Keratinocyte (primary cell): ENCODE results near the gene TWF2. TPM values are rescaled to one million over a fixed set of nuclear protein-coding genes. Genes with fewer than 3 reads are reported as not detected.
"Not testable (repeated sequence)": the region's sequence is repeated elsewhere in the genome, so short reads cannot be mapped to it uniquely, and the experiment has no call there.

Source experiments
- DNase-seq: peaks from one replicate; pipeline ENCODE4 v3.0.0-alpha.2; 2011; ENCODE audit warnings: low read depth, missing footprints, low spot score
- FAIRE-seq: peaks from 2 replicates; lab custom pipeline; 2011; peaks lifted over from hg19 to GRCh38; lab: Jason Lieb, UNC
- H2AFZ ChIP-seq: 2 replicates; pipeline ENCODE4 v1.6.0; 2012; ENCODE audit warnings: low read length, control low read depth, inconsistent platforms; ENCODE audit not compliant: control insufficient read depth
- H3K27ac ChIP-seq: 2 replicates; pipeline ENCODE4 v1.5.1; 2011; ENCODE audit warnings: low read length; ENCODE audit not compliant: control insufficient read depth, insufficient read depth
- H3K27me3 ChIP-seq: 3 replicates; pipeline ENCODE4 v1.6.0; 2011; ENCODE audit warnings: low read length; ENCODE audit not compliant: control insufficient read depth, insufficient read depth; ENCODE audit errors: extremely low read depth
- H3K36me3 ChIP-seq, 2 experiments: 2 replicates in 1 of 2; 3 replicates in 1 of 2; pipeline ENCODE4 v1.5.1; 2011; ENCODE audit warnings: low read length in 2 of 2, mild to moderate bottlenecking in 1 of 2; ENCODE audit not compliant: control insufficient read depth in 2 of 2, insufficient read depth in 2 of 2; ENCODE audit errors: extremely low read depth in 1 of 2
- H3K4me1 ChIP-seq: 3 replicates; pipeline ENCODE4 v1.5.1; 2011; ENCODE audit warnings: low read length; ENCODE audit not compliant: control insufficient read depth, insufficient read depth; ENCODE audit errors: extremely low read depth
- H3K4me2 ChIP-seq: 3 replicates; pipeline ENCODE4 v1.6.0; 2011; ENCODE audit warnings: low read depth, low read length; ENCODE audit not compliant: control insufficient read depth, insufficient read depth; ENCODE audit errors: extremely low read depth
- H3K4me3 ChIP-seq, 3 experiments: fragments of 200-600 bp in 1 of 3; sonication (generic) in 1 of 3; 2 replicates in 2 of 3; 3 replicates in 1 of 3; pipeline ENCODE4 v1.5.1; 2011 to 2016; ENCODE audit warnings: low read length in 3 of 3, mild to moderate bottlenecking in 3 of 3, control low read depth in 2 of 3, inconsistent platforms in 1 of 3, low read depth in 1 of 3, mixed read lengths in 1 of 3, mixed run types in 1 of 3, moderate library complexity in 1 of 3; ENCODE audit not compliant: control insufficient read depth in 2 of 3, insufficient read depth in 2 of 3; ENCODE audit errors: extremely low read depth in 1 of 3
- H3K79me2 ChIP-seq: 2 replicates; pipeline ENCODE4 v1.6.0; 2012; ENCODE audit warnings: low read length; ENCODE audit not compliant: control insufficient read depth, insufficient read depth
- H3K9ac ChIP-seq: 3 replicates; pipeline ENCODE4 v1.6.0; 2011; ENCODE audit warnings: low read length; ENCODE audit not compliant: control insufficient read depth, insufficient read depth; ENCODE audit errors: extremely low read depth
- H3K9me1 ChIP-seq: 3 replicates; pipeline ENCODE4 v1.6.0; 2011; ENCODE audit warnings: low read length; ENCODE audit not compliant: control insufficient read depth, insufficient read depth; ENCODE audit errors: extremely low read depth
- H3K9me3 ChIP-seq: 2 replicates; pipeline ENCODE4 v1.5.1; 2012; ENCODE audit warnings: low read depth, low read length; ENCODE audit not compliant: control insufficient read depth
- H4K20me1 ChIP-seq: 3 replicates; pipeline ENCODE4 v1.6.0; 2011; ENCODE audit warnings: low read length; ENCODE audit not compliant: control insufficient read depth, insufficient read depth; ENCODE audit errors: extremely low read depth
- CTCF ChIP-seq, 3 experiments: IDR thresholded peaks in 1 of 3; conservative IDR thresholded peaks in 1 of 3; optimal IDR thresholded peaks in 1 of 3; 2 replicates in 2 of 3; 3 replicates in 1 of 3; pipeline versions ENCODE3 to v1.5.1; 2011; ENCODE audit warnings: low read length in 3 of 3, mild to moderate bottlenecking in 3 of 3, moderate library complexity in 2 of 3, control low read depth in 1 of 3, inconsistent platforms in 1 of 3; ENCODE audit not compliant: insufficient read depth in 2 of 3; ENCODE audit errors: extremely low read depth in 1 of 3
- EZH2 ChIP-seq: IDR thresholded peaks from one replicate; pipeline ENCODE4 v1.6.1; 2012; ENCODE audit warnings: inconsistent platforms, mild to moderate bottlenecking, low read length, moderate library complexity
- dilution Hi-C: fragments of 300-500 bp; cut with MboI; formaldehyde crosslinking; loops from one replicate; pipeline ENCODE4 v1.7.0; 2020; ENCODE audit warnings: low sequenced_read_pairs; ENCODE audit not compliant: extremely low pct_ligation_motif_present
- polyA plus RNA-seq, 5 experiments: library from polyadenylated mRNA; depleted of rRNA in 3 of 5; stranded (reverse) in 3 of 5; stranded (forward) in 1 of 5; unstranded in 1 of 5; fragments of >200 nt; gene quantifications; 1 replicate in 1 of 5; 2 replicates in 3 of 5; 3 replicates in 1 of 5; pipeline versions ENCODE4 v1.2.1 to v1.2.3, GENCODE V29; 2011 to 2012; ENCODE audit warnings: missing spikeins in 2 of 5, low read depth in 1 of 5, low replicate concordance in 1 of 5

Gene TWF2
- polyA plus RNA-seq, 1 donor (not counting 4 experiments of a cell fraction or from before 2014, with no cell fraction given) = 70.4 TPM

- no peak overlapping the region for H3K9ac ChIP-seq
- H3K27ac ChIP-seq = no peak overlapping the region
- peaks cover 93% of the 10 kb centered on the region for H3K79me2 ChIP-seq
- H3K4me3 ChIP-seq = no peak overlapping the region
- no peaks in the 10 kb centered on the region for H3K27me3 ChIP-seq
- FAIRE-seq (no peak), DNase-seq (no peak)
- no peaks in the 10 kb centered on the region for H3K9me3 ChIP-seq
- no peaks in the 10 kb centered on the region for H3K9me1 ChIP-seq
- no peak overlapping the region for H3K4me2 ChIP-seq
- peaks cover 10% of the 10 kb centered on the region for H4K20me1 ChIP-seq
- H2AFZ ChIP-seq = no peak overlapping the region
- TF ChIP-seq CTCF (optimal IDR thresholded peaks at IDR 0.05 in 1 of 3, IDR thresholded peaks at IDR 0.05 in 1 of 3, conservative IDR thresholded peaks at IDR 0.05 in 1 of 3; ENCODE audit: extremely low read depth in 1 of 3, insufficient read depth in 2 of 3, low read length in 3 of 3) (no peak), EZH2 (no peak)
- dilution Hi-C loops = no loop called here
- H3K36me3 ChIP-seq = peaks cover 6 to 19% of the 10 kb centered on the region in 2 experiments
- peaks cover 14% of the 10 kb centered on the region for H3K4me1 ChIP-seq
Observed at GRCh38 chr3:52272831-52273230, 33.9 kb upstream of the TWF2 start.

GRCh38 chr3:52272172-52272571, 33.2 kb upstream of the TWF2 start:
- H3K27me3 ChIP-seq, H3K4me2 ChIP-seq, H2AFZ ChIP-seq, H3K9me3 ChIP-seq, FAIRE-seq, H3K27ac ChIP-seq, H3K9me1 ChIP-seq, H3K4me3 ChIP-seq, DNase-seq, H3K9ac ChIP-seq, dilution Hi-C loops, H4K20me1 ChIP-seq: not testable (repeated sequence)
- H3K36me3 ChIP-seq = peaks cover 6 to 21% of the 10 kb centered on the region in 2 experiments
- peaks cover 93% of the 10 kb centered on the region for H3K79me2 ChIP-seq
- peaks cover 16% of the 10 kb centered on the region for H3K4me1 ChIP-seq

GRCh38 chr3:52270252-52270754, 31.3 kb upstream of the TWF2 start:
- no peaks in the 10 kb centered on the region for H3K9me3 ChIP-seq
- H3K27me3 ChIP-seq = no peaks in the 10 kb centered on the region
- peaks cover 8 to 28% of the 10 kb centered on the region in 2 experiments for H3K36me3 ChIP-seq
- H2AFZ ChIP-seq = no peak overlapping the region
- peaks cover 12% of the 10 kb centered on the region for H4K20me1 ChIP-seq
- no peak overlapping the region for H3K4me3 ChIP-seq
- no peak overlapping the region for H3K27ac ChIP-seq
- no peak overlapping the region for H3K9ac ChIP-seq
- TF ChIP-seq CTCF (optimal IDR thresholded peaks at IDR 0.05 in 1 of 3, IDR thresholded peaks at IDR 0.05 in 1 of 3, conservative IDR thresholded peaks at IDR 0.05 in 1 of 3; ENCODE audit: extremely low read depth in 1 of 3, insufficient read depth in 2 of 3, low read length in 3 of 3) = no peak
- DNase-seq = no peak
- H3K9me1 ChIP-seq = no peaks in the 10 kb centered on the region
- peaks cover 86% of the 10 kb centered on the region for H3K79me2 ChIP-seq
- H3K4me1 ChIP-seq = peaks cover 7% of the 10 kb centered on the region
- no peak overlapping the region for H3K4me2 ChIP-seq
- dilution Hi-C loops = no loop called here
- no peak for FAIRE-seq
